CD14-positive monocyte (primary cell): ENCODE results near the gene FBXW2. TPM values are rescaled to one million over a fixed set of nuclear protein-coding genes. Genes with fewer than 3 reads are reported as not detected.

Experiments
- DNase-seq, 3 donors: peaks; one replicate each; pipeline ENCODE4 v3.0.0-alpha.2; 2011 to 2022
- H2AFZ ChIP-seq: 2 replicates; pipeline ENCODE4 v1.6.0; 2012; ENCODE audit warnings: mild to moderate bottlenecking, low read depth, low read length, inconsistent platforms; ENCODE audit not compliant: insufficient read depth, poor library complexity, severe bottlenecking
- H3K27ac ChIP-seq, 2 donors: 1 replicate in 1 of 2; 2 replicates in 1 of 2; pipeline ENCODE4 v1.5.1; 2012 to 2013; ENCODE audit warnings: low read length in 2 of 2, control low read depth in 1 of 2, inconsistent platforms in 1 of 2, low read depth in 1 of 2, mild to moderate bottlenecking in 1 of 2
- H3K27me3 ChIP-seq, 2 donors: one replicate each; pipeline versions ENCODE4 v1.6.0 to v1.6.1; 2011 to 2013; ENCODE audit warnings: low read length in 2 of 2; ENCODE audit not compliant: control insufficient read depth in 2 of 2, insufficient read depth in 2 of 2
- H3K36me3 ChIP-seq, 2 donors: replicated peaks in 1 of 2; 1 replicate in 1 of 2; 2 replicates in 1 of 2; pipeline versions ENCODE4 v1.5.1 to v1.6.1; 2012 to 2013; ENCODE audit warnings: low read length in 2 of 2, control low read depth in 1 of 2, inconsistent platforms in 1 of 2, mild to moderate bottlenecking in 1 of 2; ENCODE audit not compliant: insufficient read depth in 2 of 2, control insufficient read depth in 1 of 2
- H3K4me1 ChIP-seq, 2 donors: 1 replicate in 1 of 2; 2 replicates in 1 of 2; pipeline versions ENCODE4 v1.5.1 to v1.6.1; 2012 to 2013; ENCODE audit warnings: low read length in 2 of 2, control low read depth in 1 of 2, inconsistent platforms in 1 of 2, mild to moderate bottlenecking in 1 of 2, moderate library complexity in 1 of 2; ENCODE audit not compliant: insufficient read depth in 2 of 2, control insufficient read depth in 1 of 2
- H3K4me2 ChIP-seq: replicated peaks from 2 replicates; pipeline ENCODE3; 2012; ENCODE audit warnings: low read length, moderate library complexity, mild to moderate bottlenecking; ENCODE audit not compliant: poor library complexity, severe bottlenecking; ENCODE audit errors: extremely low read depth
- H3K4me3 ChIP-seq, 3 experiments: fragments of 200-600 bp in 1 of 3; sonication (generic) in 1 of 3; replicated peaks in 1 of 3; 1 replicate in 2 of 3; 2 replicates in 1 of 3; pipeline ENCODE4 v1.5.1; 2011 to 2013; ENCODE audit warnings: low read length in 3 of 3, mild to moderate bottlenecking in 3 of 3, control low read depth in 2 of 3, low read depth in 2 of 3, inconsistent platforms in 1 of 3, moderate library complexity in 1 of 3
- H3K79me2 ChIP-seq: 2 replicates; pipeline ENCODE4 v1.6.0; 2012; ENCODE audit warnings: mild to moderate bottlenecking, control low read depth, inconsistent platforms, low read length, moderate library complexity; ENCODE audit not compliant: insufficient read depth
- H3K9ac ChIP-seq: 2 replicates; pipeline ENCODE4 v1.6.0; 2017; ENCODE audit warnings: low read length, mild to moderate bottlenecking; ENCODE audit not compliant: insufficient read depth, poor library complexity, severe bottlenecking
- H3K9me3 ChIP-seq, 2 donors: replicated peaks in 1 of 2; 1 replicate in 1 of 2; 2 replicates in 1 of 2; pipeline versions ENCODE4 v1.5.1 to v1.6.1; 2012 to 2013; ENCODE audit warnings: low read length in 2 of 2, control low read depth in 1 of 2; ENCODE audit not compliant: control insufficient read depth in 1 of 2, insufficient read depth in 1 of 2
- H4K20me1 ChIP-seq: 2 replicates; pipeline ENCODE4 v1.6.0; 2012; ENCODE audit warnings: mild to moderate bottlenecking, low read length, control low read depth, moderate library complexity; ENCODE audit not compliant: insufficient read depth
- H3K27ac Mint-ChIP-seq, 7 donors: one replicate each; pipeline ENCODE4 v1.8.0; 2020; ENCODE audit warnings: mild to moderate bottlenecking in 7 of 7, mixed read lengths in 7 of 7, moderate library complexity in 6 of 7, inconsistent platforms in 2 of 7
- H3K27me3 Mint-ChIP-seq, 3 donors: one replicate each; pipeline ENCODE4 v1.8.0; 2021 to 2022; ENCODE audit warnings: low read depth in 3 of 3, mild to moderate bottlenecking in 3 of 3, mixed read lengths in 3 of 3, moderate library complexity in 3 of 3, inconsistent platforms in 1 of 3
- H3K36me3 Mint-ChIP-seq, 2 donors: one replicate each; pipeline ENCODE4 v1.8.0; 2020; ENCODE audit warnings: mixed read lengths in 2 of 2, inconsistent platforms in 1 of 2, mild to moderate bottlenecking in 1 of 2
- H3K4me1 Mint-ChIP-seq: one replicate; pipeline ENCODE4 v1.8.0; 2020; ENCODE audit warnings: mild to moderate bottlenecking, mixed read lengths
- H3K4me3 Mint-ChIP-seq, 2 donors: one replicate each; pipeline ENCODE4 v1.8.0; 2020; ENCODE audit warnings: mild to moderate bottlenecking in 2 of 2, mixed read lengths in 2 of 2, moderate library complexity in 1 of 2
- H3K9me3 Mint-ChIP-seq, 7 donors: one replicate each; pipeline ENCODE4 v1.8.0; 2020 to 2022; ENCODE audit warnings: mixed read lengths in 7 of 7, mild to moderate bottlenecking in 6 of 7, moderate library complexity in 6 of 7, inconsistent platforms in 2 of 7
- WGBS: methylation state at CpG from one replicate; pipeline ENCODE4 v1.1.5; 2013; ENCODE audit warnings: missing lambda C conversion rate; ENCODE audit not compliant: insufficient coverage; 5-methylcytosine and 5-hydroxymethylcytosine counted together
- intact Hi-C, 2 donors: fragments of 100-400 bp; cut with micrococcal nuclease; formaldehyde crosslinking; loops; one replicate each; pipeline versions ENCODE4 v1.15.0 to v1.15.1; 2023
- polyA plus RNA-seq, 3 donors: library from polyadenylated mRNA; depleted of rRNA in 1 of 3; unstranded in 2 of 3; stranded (reverse) in 1 of 3; fragments of 300-500 nt in 2 of 3; fragments of >200 nt in 1 of 3; fragmentation: Illumina TruSeq in 2 of 3; gene quantifications; 1 replicate in 2 of 3; 2 replicates in 1 of 3; pipeline ENCODE4 v1.2.3, GENCODE V29; 2012 to 2021
- TF ChIP-seq, protein P1 (sequence below): fragments of 200-600 bp; IDR thresholded peaks from one replicate; pipeline ENCODE4 v1.8.0; 2022; ENCODE audit warnings: antibody characterized with exemption, mild to moderate bottlenecking

FBXW2 gene
- polyA plus RNA-seq, 3 donors: 20.0 to 30.8 (median 28.9) TPM

DNA sequence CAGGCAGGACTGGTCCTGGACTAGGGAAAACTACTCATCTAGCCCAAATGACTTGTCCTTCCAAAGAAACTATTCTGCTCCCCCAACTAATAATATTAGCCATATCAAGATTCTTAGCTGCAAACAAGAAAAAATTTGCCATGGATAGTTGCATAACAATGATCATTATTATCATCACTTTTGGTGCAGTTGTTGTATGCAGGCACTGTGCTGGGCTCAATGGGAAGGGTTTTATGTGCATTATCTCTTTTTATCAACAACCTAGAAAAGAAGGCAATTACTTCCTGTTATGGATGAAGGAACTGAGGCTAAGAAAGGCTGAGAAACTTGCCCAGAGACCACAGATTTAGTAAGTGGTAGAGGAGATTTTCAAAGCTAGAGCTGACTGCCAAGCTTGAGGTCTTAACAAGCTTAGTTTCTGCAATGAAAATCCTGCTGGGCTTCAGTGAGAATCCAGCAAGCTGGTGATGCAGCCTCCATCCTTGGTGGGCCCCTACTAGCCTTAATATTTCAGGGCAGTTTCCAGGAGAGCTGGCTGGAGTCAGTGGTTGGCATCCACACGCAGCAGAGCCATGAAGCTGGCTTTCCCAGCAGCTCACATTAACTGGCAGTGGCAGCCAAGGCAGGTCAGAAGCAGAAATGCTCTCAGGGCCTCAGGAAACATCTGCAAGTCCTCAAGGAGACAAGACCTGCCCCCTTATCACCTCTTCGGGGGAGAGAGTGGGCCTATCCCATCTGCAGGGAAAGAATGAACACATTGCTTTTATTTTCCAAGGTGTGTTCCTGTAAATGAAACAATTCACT is 58.4 kb downstream of the FBXW2 start:
- peak in 1 of 3 donors; percentile 33 for DNase-seq
- Histone ChIP-seq H4K20me1 (no peaks in the 10 kb centered on the region), H3K27me3 (no peaks in the 10 kb centered on the region), H2AFZ (peak overlapping the region; percentile 38), H3K9me3 (no peaks in the 10 kb centered on the region), H3K36me3 (no peaks in the 10 kb centered on the region), H3K79me2 (peaks cover 40% of the 10 kb centered on the region), H3K4me1 (peaks cover 87 to 100% of the 10 kb centered on the region in 2 donors), H3K27ac (peak overlapping the region; percentile 93 to 98), H3K9ac (peak overlapping the region; percentile 48), H3K4me3 (peak overlapping the region in 1 of 3 experiments; percentile 47), H3K4me2 (peak overlapping the region; percentile 36)
- Mint-ChIP-seq H3K27ac (peak overlapping the region; percentile 94 to 99 (median 99)), H3K4me3 (no peak overlapping the region), H3K4me1 (peaks cover 82% of the 10 kb centered on the region), H3K36me3 (peaks cover 0 to 4% of the 10 kb centered on the region in 2 donors), H3K27me3 (no peaks in the 10 kb centered on the region), H3K9me3 (peaks cover 0 to 14% (median 3%) of the 10 kb centered on the region in 7 donors)
- TF ChIP-seq, protein P1, sequence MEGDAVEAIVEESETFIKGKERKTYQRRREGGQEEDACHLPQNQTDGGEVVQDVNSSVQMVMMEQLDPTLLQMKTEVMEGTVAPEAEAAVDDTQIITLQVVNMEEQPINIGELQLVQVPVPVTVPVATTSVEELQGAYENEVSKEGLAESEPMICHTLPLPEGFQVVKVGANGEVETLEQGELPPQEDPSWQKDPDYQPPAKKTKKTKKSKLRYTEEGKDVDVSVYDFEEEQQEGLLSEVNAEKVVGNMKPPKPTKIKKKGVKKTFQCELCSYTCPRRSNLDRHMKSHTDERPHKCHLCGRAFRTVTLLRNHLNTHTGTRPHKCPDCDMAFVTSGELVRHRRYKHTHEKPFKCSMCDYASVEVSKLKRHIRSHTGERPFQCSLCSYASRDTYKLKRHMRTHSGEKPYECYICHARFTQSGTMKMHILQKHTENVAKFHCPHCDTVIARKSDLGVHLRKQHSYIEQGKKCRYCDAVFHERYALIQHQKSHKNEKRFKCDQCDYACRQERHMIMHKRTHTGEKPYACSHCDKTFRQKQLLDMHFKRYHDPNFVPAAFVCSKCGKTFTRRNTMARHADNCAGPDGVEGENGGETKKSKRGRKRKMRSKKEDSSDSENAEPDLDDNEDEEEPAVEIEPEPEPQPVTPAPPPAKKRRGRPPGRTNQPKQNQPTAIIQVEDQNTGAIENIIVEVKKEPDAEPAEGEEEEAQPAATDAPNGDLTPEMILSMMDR: no peak
- intact Hi-C loops: loop anchor here in 1 of 2 donors (2.0 to 10.0 kb wide), 3 partner anchors 20 to 50 kb away; partner anchors contain the start of gene MEGF9
- WGBS: 0% methylated on average over 2 of the region's 2 CpGs

DNA sequence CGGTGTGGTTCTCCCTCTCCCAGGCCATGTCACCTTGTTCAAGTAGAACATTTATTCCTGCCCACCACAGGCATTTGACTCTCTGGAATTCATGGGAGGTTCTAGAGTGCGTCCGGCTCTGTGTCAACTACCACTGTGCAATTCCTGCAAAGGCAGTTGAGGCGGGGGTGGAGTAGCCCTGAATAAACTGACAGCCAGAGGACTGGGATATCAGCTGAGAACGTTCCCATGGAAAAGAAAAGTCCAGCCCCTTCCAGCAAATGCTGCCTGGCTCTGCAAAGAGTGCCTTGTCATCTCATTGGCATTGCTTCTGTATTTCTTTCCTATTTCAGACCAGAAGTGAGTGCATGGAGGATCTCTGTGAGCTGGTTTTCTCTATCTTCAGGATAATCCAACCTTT is 60.0 kb downstream of the FBXW2 start:
- Histone ChIP-seq H3K36me3 (no peaks in the 10 kb centered on the region), H3K9ac (no peak overlapping the region), H2AFZ (no peak overlapping the region), H3K4me3 (peak overlapping the region in 1 of 3 experiments; percentile 7), H3K4me1 (peaks cover 89 to 100% of the 10 kb centered on the region in 2 donors), H3K27ac (peak overlapping the region; percentile 48 to 98), H4K20me1 (no peaks in the 10 kb centered on the region), H3K27me3 (no peaks in the 10 kb centered on the region), H3K79me2 (peaks cover 39% of the 10 kb centered on the region), H3K4me2 (no peak overlapping the region), H3K9me3 (no peaks in the 10 kb centered on the region)
- Mint-ChIP-seq H3K36me3 (peaks cover 0 to 4% of the 10 kb centered on the region in 2 donors), H3K4me1 (peaks cover 91% of the 10 kb centered on the region), H3K27me3 (no peaks in the 10 kb centered on the region), H3K9me3 (peaks cover 0 to 14% (median 3%) of the 10 kb centered on the region in 7 donors), H3K4me3 (no peak overlapping the region), H3K27ac (peak overlapping the region; percentile 59 to 94 (median 86))
- WGBS: 81% methylated on average over 4 of the region's 5 CpGs
- intact Hi-C loops: loop anchor here in 1 of 2 donors (10.0 kb wide), 2 partner anchors 48 to 52 kb away; no protein-coding TSS in a partner anchor
- DNase-seq: no peak
- TF ChIP-seq, protein P1: no peak
